Forelimb muscle (tissue), 1 donor: ENCODE data around the gene CEMIP. TPM values are rescaled to one million over a fixed set of nuclear protein-coding genes. Genes with fewer than 3 reads are reported as not detected.

Experiments used
- polyA plus RNA-seq: library from polyadenylated mRNA; unstranded; fragments of 120-200 nt; gene quantifications from one replicate; pipeline ENCODE4 v1.2.1, GENCODE V29; 2013; ENCODE audit not compliant: insufficient read length

Gene CEMIP
- polyA plus RNA-seq, 1 donor = 2.4 TPM

Other genes starting within 250 kb of the CEMIP start
- 5.0 TPM for gene ABHD17C, start 84.1 kb upstream of the CEMIP start, polyA plus RNA-seq
- 18.7 TPM for gene MESD, start 210.4 kb downstream of the CEMIP start, polyA plus RNA-seq
- 14.0 TPM for gene TLNRD1, start 221.6 kb downstream of the CEMIP start, polyA plus RNA-seq